K562 (cell line): ENCODE data around the gene TMA16. TPM values are rescaled to one million over a fixed set of nuclear protein-coding genes. Genes with fewer than 3 reads are reported as not detected.
A peak's percentile ranks its signal among the peaks of the same experiment; 100 is the strongest.

ENCODE experiments used
- ATAC-seq: fragments of 200-7000 bp; cut with Tn5 transposase; 3 replicates; pipeline ENCODE4 v1.9.1; 2020; ENCODE audit warnings: moderate library complexity
- BruUV-seq: library from RNA; stranded (reverse); fragments of 400-500 nt; replicated peaks from 2 replicates; lab custom pipeline; 2021; lab: Mats Ljungman, UMichigan
- CTCF ChIA-PET: fragments of 300-600 bp; formaldehyde crosslinking; extraction: SDS; loops from one replicate; lab custom pipeline; 2021; ENCODE audit warnings: low intra/inter-chr PET ratio; lab: Yijun Ruan, JAX
- POLR2A ChIA-PET: fragments of 300-600, 350-650 bp; sonication (Branson Sonifier 250); formaldehyde crosslinking; extraction: SDS; loops from one replicate; lab custom pipeline; 2021; ENCODE audit warnings: antibody characterized with exemption, inconsistent platforms; lab: Yijun Ruan, JAX
- DNase-seq, 4 experiments: peaks; one replicate each; pipeline versions ENCODE4 v3.0.0 to v3.0.0-alpha.2; 2011 to 2018; ENCODE audit warnings: low spot score in 3 of 4, mixed read lengths in 3 of 4; ENCODE audit errors: extremely low read depth in 1 of 4
- FAIRE-seq: peaks from 2 replicates; lab custom pipeline; 2011; peaks lifted over from hg19 to GRCh38; lab: Jason Lieb, UNC
- H2AFZ ChIP-seq: 2 replicates; pipeline ENCODE4 v1.6.0; 2011; ENCODE audit warnings: low read depth, low read length, control low read depth, inconsistent platforms
- H3K27ac ChIP-seq: fragments of 200-600 bp; 3 replicates; pipeline ENCODE4 v1.8.0; 2011; ENCODE audit warnings: low read depth, mild to moderate bottlenecking, control low read depth, inconsistent platforms, low read length, moderate library complexity, mixed read lengths; ENCODE audit errors: extremely low read depth
- H3K27me3 ChIP-seq, 2 experiments: fragments of 300-600 bp in 1 of 2; 2 replicates in 1 of 2; 3 replicates in 1 of 2; pipeline versions ENCODE4 v1.6.0 to v1.8.0; 2011; ENCODE audit warnings: inconsistent platforms in 2 of 2, low read length in 2 of 2, mild to moderate bottlenecking in 1 of 2, mixed read lengths in 1 of 2, moderate library complexity in 1 of 2; ENCODE audit not compliant: control insufficient read depth in 2 of 2, insufficient read depth in 2 of 2
- H3K36me3 ChIP-seq: fragments of 300-600 bp; 3 replicates; pipeline ENCODE4 v1.8.0; 2011; ENCODE audit warnings: mild to moderate bottlenecking, low read length, inconsistent platforms; ENCODE audit not compliant: control insufficient read depth, insufficient read depth
- H3K4me1 ChIP-seq, 2 experiments: fragments of 200-600 bp in 1 of 2; replicated peaks in 1 of 2; 2 replicates in 1 of 2; 3 replicates in 1 of 2; pipeline versions ENCODE4 v1.5.1 to v1.8.0; 2011; ENCODE audit warnings: inconsistent platforms in 2 of 2, low read length in 2 of 2, mild to moderate bottlenecking in 1 of 2, mixed read lengths in 1 of 2, moderate library complexity in 1 of 2; ENCODE audit not compliant: control insufficient read depth in 2 of 2, insufficient read depth in 2 of 2
- H3K4me2 ChIP-seq: 2 replicates; pipeline ENCODE4 v1.6.1; 2011; ENCODE audit warnings: low read length, control low read depth, inconsistent platforms, mixed read lengths; ENCODE audit not compliant: insufficient read depth
- H3K4me3 ChIP-seq: fragments of 200-600 bp; sonication (generic), shearing (Covaris generic); 2 replicates; pipeline ENCODE4 v1.5.1; 2016; ENCODE audit warnings: control low read depth, inconsistent platforms
- H3K79me2 ChIP-seq: fragments of 200-600 bp; 3 replicates; pipeline ENCODE4 v1.8.0; 2011; ENCODE audit warnings: low read length, inconsistent platforms; ENCODE audit not compliant: control insufficient read depth, insufficient read depth
- H3K9ac ChIP-seq, 2 experiments: 2 replicates each; pipeline versions ENCODE4 v1.6.0 to v1.6.1; 2011; ENCODE audit warnings: low read depth in 2 of 2, low read length in 2 of 2, control low read depth in 1 of 2, inconsistent platforms in 1 of 2, mild to moderate bottlenecking in 1 of 2, mixed read lengths in 1 of 2; ENCODE audit not compliant: insufficient read depth in 1 of 2
- H3K9me1 ChIP-seq: one replicate; pipeline ENCODE4 v1.6.0; 2011; ENCODE audit warnings: inconsistent platforms, mild to moderate bottlenecking, low read length, moderate library complexity; ENCODE audit not compliant: control insufficient read depth, insufficient read depth
- H3K9me3 ChIP-seq: replicated peaks from 2 replicates; pipeline ENCODE4 v1.5.1; 2011; ENCODE audit warnings: low read depth, low read length, inconsistent platforms; ENCODE audit not compliant: control insufficient read depth, insufficient read depth
- H4K20me1 ChIP-seq: replicated peaks from 2 replicates; pipeline ENCODE4 v1.6.1; 2011; ENCODE audit warnings: low read length, inconsistent platforms, mixed read lengths; ENCODE audit not compliant: control insufficient read depth, insufficient read depth
- BHLHE40 ChIP-seq: IDR thresholded peaks from 2 replicates; pipeline ENCODE4 v1.6.1; 2011; ENCODE audit warnings: low read length, improper control_type of control experiment
- CC2D1A ChIP-seq: fragments of 450-650 bp; IDR thresholded peaks from 2 replicates; pipeline ENCODE4 v1.6.1; 2017; ENCODE audit warnings: mild to moderate bottlenecking
- CTCF ChIP-seq, 3 experiments: IDR thresholded peaks in 2 of 3; conservative IDR thresholded peaks in 1 of 3; 2 replicates each; pipeline ENCODE4 v1.5.1; 2011 to 2012; ENCODE audit warnings: low read length in 3 of 3, mild to moderate bottlenecking in 3 of 3, control low read depth in 2 of 3, improper control_type of control experiment in 1 of 3, inconsistent platforms in 1 of 3, low read depth in 1 of 3, mixed read lengths in 1 of 3, moderate library complexity in 1 of 3; ENCODE audit not compliant: insufficient read depth in 2 of 3
- HOXB6 ChIP-seq: fragments of 250-450 bp; sonication (Bioruptor Pico); IDR thresholded peaks from 2 replicates; pipeline ENCODE4 v1.5.1; 2022; ENCODE audit warnings: mild to moderate bottlenecking, borderline replicate concordance
- ILK ChIP-seq: fragments of 450-650 bp; IDR thresholded peaks from 2 replicates; pipeline ENCODE4 v1.6.1; 2016; ENCODE audit warnings: missing genetic modification characterization, low read depth, mild to moderate bottlenecking, missing compliant biosample characterization, moderate library complexity, borderline replicate concordance
- LEF1 ChIP-seq: fragments of 450-650 bp; IDR thresholded peaks from 2 replicates; pipeline ENCODE4 v1.6.1; 2016; ENCODE audit warnings: mild to moderate bottlenecking
- PCBP2 ChIP-seq: fragments of 200-400 bp; formaldehyde crosslinking; IDR thresholded peaks from 2 replicates; pipeline ENCODE4 v1.6.1; 2018; ENCODE audit warnings: low read length, low read depth, mild to moderate bottlenecking, moderate library complexity; ENCODE audit not compliant: poor library complexity, severe bottlenecking
- RBM14 ChIP-seq: fragments of 200-400 bp; formaldehyde crosslinking; IDR thresholded peaks from 2 replicates; pipeline ENCODE4 v1.6.1; 2018; ENCODE audit warnings: low read depth, mild to moderate bottlenecking, low read length, moderate library complexity, borderline replicate concordance; ENCODE audit not compliant: insufficient read depth
- TAF9B ChIP-seq: fragments of 450-650 bp; IDR thresholded peaks from 2 replicates; pipeline ENCODE4 v1.6.1; 2018; ENCODE audit warnings: mild to moderate bottlenecking; ENCODE audit not compliant: partially characterized antibody
- TSC22D4 ChIP-seq: fragments of 450-650 bp; IDR thresholded peaks from 2 replicates; pipeline ENCODE4 v1.6.1; 2016; ENCODE audit warnings: missing genetic modification characterization, missing biosample characterization, control low read depth
- ZBTB8A ChIP-seq: fragments of 450-650 bp; IDR thresholded peaks from 2 replicates; pipeline ENCODE4 v1.6.1; 2018; ENCODE audit warnings: mild to moderate bottlenecking, moderate library complexity; ENCODE audit not compliant: partially characterized antibody
- ZFP36 ChIP-seq: fragments of 150-350 bp; IDR thresholded peaks from 2 replicates; pipeline ENCODE4 v1.6.1; 2018; ENCODE audit warnings: low read length, low read depth; ENCODE audit not compliant: partially characterized antibody
- ZNF384 ChIP-seq: IDR thresholded peaks from 2 replicates; pipeline ENCODE4 v1.6.1; 2012; ENCODE audit warnings: low read depth, low read length, improper control_type of control experiment
- ZNF583 ChIP-seq: fragments of 250-450 bp; sonication (Bioruptor Pico); IDR thresholded peaks from 2 replicates; pipeline ENCODE4 v1.4.0; 2020
- WGBS: fragments of 100-300 bp; shearing (Covaris generic); methylation state at CpG from one replicate; pipeline ENCODE4 v1.1.6; 2016; ENCODE audit warnings: low coverage, mixed read lengths; ENCODE audit not compliant: insufficient coverage; ENCODE audit errors: missing lambda C conversion rate; 5-methylcytosine and 5-hydroxymethylcytosine counted together
- in situ Hi-C: fragments of 300-500 bp; cut with MboI; formaldehyde crosslinking; loops from 4 replicates; pipeline ENCODE4 v1.15.0; 2018; ENCODE audit warnings: inconsistent platforms, mixed read lengths
- intact Hi-C: fragments of 100-400 bp; cut with micrococcal nuclease; formaldehyde crosslinking; loops from 2 replicates; pipeline ENCODE4 v1.14.2; 2022
- polyA plus RNA-seq, 8 experiments: library from polyadenylated mRNA; depleted of rRNA in 4 of 8; stranded (reverse) in 5 of 8; unstranded in 3 of 8; fragments of >200 nt; fragmentation: Nextera tagmentation in 2 of 8; fragmentation: Illumina TruSeq in 1 of 8; extraction: Ambion mirVana in 2 of 8; extraction: Trizol in 1 of 8; gene quantifications; 2 replicates each; pipeline versions ENCODE4 v1.2.1 to v1.2.3, GENCODE V29; 2011 to 2014; ENCODE audit warnings: inconsistent platforms in 1 of 8, missing spikeins in 1 of 8
- total RNA-seq, 7 experiments: library from RNA; depleted of rRNA in 6 of 7; stranded (reverse); fragments of >200 nt in 6 of 7; fragmentation: Illumina TruSeq in 2 of 7; extraction: Trizol in 2 of 7; gene quantifications; 2 replicates each; pipeline versions ENCODE4 v1.2.1 to v1.2.3, GENCODE V29; 2011 to 2021; ENCODE audit warnings: low replicate concordance in 1 of 7

Gene TMA16
- total and polyA plus RNA-seq, 9 of the 15 experiments (the other 6 are each of a cell fraction or from before 2014, with no cell fraction given), result 27.7 to 74.8 (median 66.6) TPM

GRCh38 chr4:163474027-163474426 is 20.5 kb upstream of the TMA16 start:
- Histone ChIP-seq H3K36me3 (no peaks in the 10 kb centered on the region), H3K4me2 (peak overlapping the region; percentile 51; the same call in 1 of the 2 replicates), H3K9ac (no peak overlapping the region), H3K27me3 (peaks cover 0 to 16% of the 10 kb centered on the region in 2 experiments; a peak in 3 of 5 replicates), H3K79me2 (no peaks in the 10 kb centered on the region), H2AFZ (peak overlapping the region; percentile 80; the same call in 1 of the 2 replicates), H3K4me3 (no peak overlapping the region), H3K9me3 (no peaks in the 10 kb centered on the region; the same call in 1 of the 2 replicates), H4K20me1 (no peaks in the 10 kb centered on the region), H3K27ac (no peak overlapping the region), H3K4me1 (peaks cover 0 to 6% of the 10 kb centered on the region in 2 experiments; a peak in 2 of 5 replicates), H3K9me1 (no peaks in the 10 kb centered on the region)
- no peak for DNase-seq
- in situ Hi-C loops (no loop called here), intact Hi-C loops (no loop called here)
- ChIA-PET POLR2A (interaction anchor here (0.9 kb wide), 1 partner anchor 20 kb away, joined by 3 read pairs; the partner anchor contains the start of gene TMA16), CTCF (no interaction called here)
- ATAC-seq, result no peak
- FAIRE-seq, result no peak
- BruUV-seq, result no TSS peak
- WGBS, result 46% methylated on average over 3 of the region's 3 CpGs
- TF ChIP-seq RBM14 (no peak), ILK (tag) (no peak), HOXB6 (CRISPR knock-in tag) (no peak), ZNF583 (CRISPR knock-in tag) (no peak), CC2D1A (no peak), ZBTB8A (no peak), ZNF384 (no peak), PCBP2 (no peak), LEF1 (no peak), TSC22D4 (no peak), CTCF (IDR thresholded peaks at IDR 0.05 in 2 of 3, conservative IDR thresholded peaks at IDR 0.05 in 1 of 3; ENCODE audit: insufficient read depth in 2 of 3, low read depth in 1 of 3, low read length in 3 of 3) (no peak), TAF9B (no peak), ZFP36 (no peak), BHLHE40 (no peak)
